Measurements from ENCODE around the gene CBL. TPM values are rescaled to one million over a fixed set of nuclear protein-coding genes. Genes with fewer than 3 reads are reported as not detected.

Gene CBL
- total RNA-seq, 1 experiment from 2014 or later, result 45.6 TPM

DNA sequence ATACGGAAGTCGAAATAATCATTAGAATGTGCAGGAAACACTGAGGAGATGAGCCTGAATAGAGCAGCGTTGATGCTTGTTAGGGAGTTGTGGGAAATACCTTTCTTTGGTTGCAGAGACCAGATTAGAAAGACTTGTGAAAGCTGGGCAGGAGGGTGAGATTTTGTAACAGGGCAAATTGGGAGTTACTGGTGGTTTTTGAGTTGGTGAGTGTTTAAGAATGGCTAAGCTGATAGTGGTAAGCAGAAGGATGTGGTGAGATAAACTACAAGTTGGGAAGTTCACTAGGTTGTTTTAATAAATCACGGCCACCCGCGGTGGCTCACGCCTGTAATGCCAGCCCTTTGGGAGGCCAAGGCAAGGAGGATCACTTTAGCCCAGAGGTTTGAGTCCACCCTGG is 76.4 kb downstream of the CBL start:
- CTCF ChIA-PET, result interaction anchor here (0.9 to 2.1 kb wide), 9 partner anchors 12 to 113 kb away, joined by 3 to 8 read pairs (median 3); partner anchors contain the start of gene CBL
- DNase-seq (ENCODE audit: low spot score), result no peak
- no peak for TF ChIP-seq ZNF671 (CRISPR knock-in tag; IDR thresholded peaks at IDR 0.05)
- TF ChIP-seq ZNF138 (CRISPR knock-in tag; conservative IDR thresholded peaks at IDR 0.05), result no peak
- TF ChIP-seq PRRX2 (CRISPR knock-in tag; IDR thresholded peaks at IDR 0.05), result no peak
- no peak for TF ChIP-seq MLX (CRISPR knock-in tag; IDR thresholded peaks at IDR 0.05)
- TF ChIP-seq, protein P1, sequence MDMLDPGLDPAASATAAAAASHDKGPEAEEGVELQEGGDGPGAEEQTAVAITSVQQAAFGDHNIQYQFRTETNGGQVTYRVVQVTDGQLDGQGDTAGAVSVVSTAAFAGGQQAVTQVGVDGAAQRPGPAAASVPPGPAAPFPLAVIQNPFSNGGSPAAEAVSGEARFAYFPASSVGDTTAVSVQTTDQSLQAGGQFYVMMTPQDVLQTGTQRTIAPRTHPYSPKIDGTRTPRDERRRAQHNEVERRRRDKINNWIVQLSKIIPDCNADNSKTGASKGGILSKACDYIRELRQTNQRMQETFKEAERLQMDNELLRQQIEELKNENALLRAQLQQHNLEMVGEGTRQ (CRISPR knock-in tag; IDR thresholded peaks at IDR 0.05), result no peak
- no peak for TF ChIP-seq FOXK1 (CRISPR knock-in tag; IDR thresholded peaks at IDR 0.05)
- TF ChIP-seq, protein P2, sequence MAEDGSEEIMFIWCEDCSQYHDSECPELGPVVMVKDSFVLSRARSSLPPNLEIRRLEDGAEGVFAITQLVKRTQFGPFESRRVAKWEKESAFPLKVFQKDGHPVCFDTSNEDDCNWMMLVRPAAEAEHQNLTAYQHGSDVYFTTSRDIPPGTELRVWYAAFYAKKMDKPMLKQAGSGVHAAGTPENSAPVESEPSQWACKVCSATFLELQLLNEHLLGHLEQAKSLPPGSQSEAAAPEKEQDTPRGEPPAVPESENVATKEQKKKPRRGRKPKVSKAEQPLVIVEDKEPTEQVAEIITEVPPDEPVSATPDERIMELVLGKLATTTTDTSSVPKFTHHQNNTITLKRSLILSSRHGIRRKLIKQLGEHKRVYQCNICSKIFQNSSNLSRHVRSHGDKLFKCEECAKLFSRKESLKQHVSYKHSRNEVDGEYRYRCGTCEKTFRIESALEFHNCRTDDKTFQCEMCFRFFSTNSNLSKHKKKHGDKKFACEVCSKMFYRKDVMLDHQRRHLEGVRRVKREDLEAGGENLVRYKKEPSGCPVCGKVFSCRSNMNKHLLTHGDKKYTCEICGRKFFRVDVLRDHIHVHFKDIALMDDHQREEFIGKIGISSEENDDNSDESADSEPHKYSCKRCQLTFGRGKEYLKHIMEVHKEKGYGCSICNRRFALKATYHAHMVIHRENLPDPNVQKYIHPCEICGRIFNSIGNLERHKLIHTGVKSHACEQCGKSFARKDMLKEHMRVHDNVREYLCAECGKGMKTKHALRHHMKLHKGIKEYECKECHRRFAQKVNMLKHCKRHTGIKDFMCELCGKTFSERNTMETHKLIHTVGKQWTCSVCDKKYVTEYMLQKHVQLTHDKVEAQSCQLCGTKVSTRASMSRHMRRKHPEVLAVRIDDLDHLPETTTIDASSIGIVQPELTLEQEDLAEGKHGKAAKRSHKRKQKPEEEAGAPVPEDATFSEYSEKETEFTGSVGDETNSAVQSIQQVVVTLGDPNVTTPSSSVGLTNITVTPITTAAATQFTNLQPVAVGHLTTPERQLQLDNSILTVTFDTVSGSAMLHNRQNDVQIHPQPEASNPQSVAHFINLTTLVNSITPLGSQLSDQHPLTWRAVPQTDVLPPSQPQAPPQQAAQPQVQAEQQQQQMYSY (CRISPR knock-in tag; IDR thresholded peaks at IDR 0.05), result no peak
- TF ChIP-seq FOXJ3 (CRISPR knock-in tag; IDR thresholded peaks at IDR 0.05; ENCODE audit: borderline replicate concordance), result no peak
- TF ChIP-seq NR3C1 (CRISPR knock-in tag; conservative IDR thresholded peaks at IDR 0.05; ENCODE audit: low read depth), result no peak
- POLR2A ChIA-PET, result no interaction called here
- Mint-ChIP-seq H3K4me1 (no peaks in the 10 kb centered on the region), H3K4me3 (no peak overlapping the region), H3K27ac (no peak overlapping the region), H3K27me3 (ENCODE audit: low read depth) (no peaks in the 10 kb centered on the region), H3K36me3 (peaks cover 37% of the 10 kb centered on the region), H3K9me3 (no peaks in the 10 kb centered on the region)
- no peak for ATAC-seq

DNA sequence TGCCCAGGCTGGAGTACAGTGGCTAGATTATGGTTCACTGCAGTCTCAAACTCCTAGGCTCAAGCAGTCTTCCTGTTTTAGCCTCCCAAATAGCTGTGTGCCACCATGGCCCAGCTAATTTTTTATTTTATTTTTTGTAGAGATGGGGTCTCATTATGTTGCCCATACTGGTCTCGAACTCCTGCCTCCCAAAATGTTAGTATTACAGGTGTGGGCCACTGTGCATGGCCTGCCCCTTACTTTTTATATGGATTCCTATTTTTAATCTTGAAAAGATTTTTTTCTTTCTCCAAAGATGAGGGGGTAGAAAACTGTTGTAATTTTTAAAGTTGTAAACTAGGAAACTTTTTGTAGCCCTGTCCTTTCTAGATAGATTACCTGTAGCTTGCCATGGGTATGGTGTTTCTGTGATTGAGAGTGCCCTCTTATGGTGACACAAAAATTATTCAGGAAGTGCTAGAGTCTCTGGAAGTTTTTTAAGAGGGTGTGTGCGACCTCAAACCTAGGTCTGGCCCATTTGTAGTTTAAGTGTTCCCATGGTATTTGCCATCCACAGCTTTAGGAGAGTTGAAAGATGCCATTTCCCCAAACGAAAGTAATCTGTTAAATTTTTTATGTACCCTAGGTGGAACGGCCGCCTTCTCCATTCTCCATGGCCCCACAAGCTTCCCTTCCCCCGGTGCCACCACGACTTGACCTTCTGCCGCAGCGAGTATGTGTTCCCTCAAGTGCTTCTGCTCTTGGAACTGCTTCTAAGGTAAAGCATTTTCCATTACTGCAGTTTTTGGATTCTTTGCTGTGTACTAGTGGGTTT is 78.4 kb downstream of the CBL start:
- no peaks in the 10 kb centered on the region for H3K4me1 Mint-ChIP-seq
- POLR2A ChIA-PET, result no interaction called here
- peak; percentile 83 for ATAC-seq

More for the DNA sequence above, 78.4 kb downstream of the CBL start:
- Mint-ChIP-seq H3K27me3 (ENCODE audit: low read depth) (no peaks in the 10 kb centered on the region), H3K27ac (no peak overlapping the region; the same call in 1 of the 2 replicates), H3K4me3 (no peak overlapping the region), H3K9me3 (no peaks in the 10 kb centered on the region), H3K36me3 (peaks cover 46% of the 10 kb centered on the region)
- no peak for DNase-seq (ENCODE audit: low spot score)
- CTCF ChIA-PET, result interaction anchor here (0.6 to 2.1 kb wide), 16 partner anchors 15 to 268 kb away, joined by 3 to 9 read pairs (median 3); partner anchors contain the start of genes CBL, HINFP and NLRX1
- TF ChIP-seq ZBTB21 (CRISPR knock-in tag; IDR thresholded peaks at IDR 0.05; ENCODE audit: borderline replicate concordance), result no peak
- no peak for TF ChIP-seq FOXK1 (CRISPR knock-in tag; IDR thresholded peaks at IDR 0.05)
- no peak for TF ChIP-seq IRF1 (CRISPR knock-in tag; IDR thresholded peaks at IDR 0.05)
- 0 out of 2 replicates have a peak, but pooled peaks have one; percentile 15 for TF ChIP-seq CTCF (IDR thresholded peaks at IDR 0.05)
- TF ChIP-seq ARID4B (CRISPR knock-in tag; IDR thresholded peaks at IDR 0.05; ENCODE audit: borderline replicate concordance), result no peak
- TF ChIP-seq MLX (CRISPR knock-in tag; IDR thresholded peaks at IDR 0.05), result no peak
